GM18499 (cell line): ENCODE results near the gene SLC38A2.
"Not testable (repeated sequence)": the region's sequence is repeated elsewhere in the genome, so short reads cannot be mapped to it uniquely, and the experiment has no call there.

Experiments
- ATAC-seq: cut with Tn5 transposase; IDR thresholded peaks from one replicate; pipeline ENCODE4 v1.9.1; 2021; ENCODE audit warnings: moderate number of reproducible peaks; ENCODE audit not compliant: insufficient read depth, unreplicated experiment

The SLC38A2 gene

DNA sequence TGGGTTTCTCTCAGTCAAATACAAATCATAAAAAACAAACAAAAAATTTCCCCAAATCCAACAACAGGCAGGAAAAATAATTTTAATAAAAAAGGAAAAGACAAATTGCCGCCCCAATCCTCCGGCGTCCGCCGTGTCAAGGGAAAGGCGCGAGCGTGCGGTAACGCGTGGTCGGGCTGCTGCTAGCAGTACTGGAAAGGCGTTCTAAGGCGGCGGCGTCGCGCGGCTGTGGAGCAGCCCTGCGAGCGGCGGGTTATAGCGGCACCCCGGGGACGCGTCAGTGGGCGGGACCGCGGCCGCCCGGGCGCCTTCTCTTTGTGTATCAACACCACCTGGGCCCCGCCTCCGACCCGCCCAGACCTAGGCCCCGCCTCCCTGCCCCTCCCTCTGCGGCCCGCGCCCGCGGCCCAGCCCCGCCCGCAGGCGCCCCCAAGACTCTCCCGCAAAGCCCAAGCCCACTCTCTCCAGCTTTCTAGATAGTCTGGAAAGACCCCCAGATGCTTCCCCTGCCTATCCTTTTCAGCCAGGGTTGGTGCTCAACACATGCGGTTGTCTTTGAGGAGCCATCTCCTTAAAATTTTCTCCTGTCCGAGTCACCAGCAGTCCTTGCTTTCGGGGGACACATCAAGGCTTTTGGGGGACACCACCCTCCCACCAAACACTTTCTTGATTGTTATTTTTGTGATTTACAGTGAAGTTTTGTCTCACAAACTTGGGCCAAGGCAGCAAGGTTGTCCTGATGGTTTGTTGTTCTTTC lies at the start of gene SLC38A2:
SLC38A2 (minus strand) TSS at position 230 of the 757 bp plus-strand sequence. CDS start 1,480 bp downstream, outside the sequence.
- ATAC-seq: peak; percentile 45

DNA sequence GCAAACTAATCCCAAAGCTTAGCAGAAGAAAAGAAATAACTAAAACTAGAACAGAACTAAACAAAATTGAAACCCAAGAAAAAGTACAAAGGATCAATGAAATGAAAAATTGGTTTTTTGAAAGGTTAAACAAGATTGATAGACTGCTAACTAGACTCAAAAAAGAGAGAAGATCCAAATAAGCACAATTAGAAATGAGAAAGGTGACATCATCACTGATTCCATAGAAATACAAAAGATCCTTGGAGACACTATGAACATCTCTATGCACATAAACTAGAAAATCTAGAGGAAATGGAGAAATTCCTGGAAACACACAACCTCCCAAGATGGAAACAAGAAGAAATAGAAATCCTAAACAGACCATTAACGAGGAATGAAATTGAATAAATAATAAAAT lies 47.1 kb upstream of the SLC38A2 start:
- no peak for ATAC-seq

DNA sequence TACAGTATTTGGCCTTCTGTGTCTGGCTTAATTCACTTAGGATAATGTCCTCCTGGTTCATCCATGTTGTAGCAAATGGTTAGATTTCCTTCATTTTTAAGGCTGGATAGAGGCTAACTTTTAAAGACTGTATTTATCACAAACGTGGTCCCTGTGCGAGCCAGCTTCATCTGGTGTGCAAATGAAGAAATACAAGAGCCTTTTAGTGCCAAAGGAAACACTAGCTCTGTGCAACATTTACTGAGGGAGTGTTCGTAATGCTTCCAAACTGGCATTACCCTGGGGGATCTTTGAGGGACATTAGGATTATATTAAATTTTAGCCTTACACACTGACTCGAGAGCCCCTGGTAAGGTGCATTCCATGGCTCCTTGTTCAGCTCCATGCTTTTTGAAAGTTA lies 43.0 kb upstream of the SLC38A2 start:
- no peak for ATAC-seq

DNA sequence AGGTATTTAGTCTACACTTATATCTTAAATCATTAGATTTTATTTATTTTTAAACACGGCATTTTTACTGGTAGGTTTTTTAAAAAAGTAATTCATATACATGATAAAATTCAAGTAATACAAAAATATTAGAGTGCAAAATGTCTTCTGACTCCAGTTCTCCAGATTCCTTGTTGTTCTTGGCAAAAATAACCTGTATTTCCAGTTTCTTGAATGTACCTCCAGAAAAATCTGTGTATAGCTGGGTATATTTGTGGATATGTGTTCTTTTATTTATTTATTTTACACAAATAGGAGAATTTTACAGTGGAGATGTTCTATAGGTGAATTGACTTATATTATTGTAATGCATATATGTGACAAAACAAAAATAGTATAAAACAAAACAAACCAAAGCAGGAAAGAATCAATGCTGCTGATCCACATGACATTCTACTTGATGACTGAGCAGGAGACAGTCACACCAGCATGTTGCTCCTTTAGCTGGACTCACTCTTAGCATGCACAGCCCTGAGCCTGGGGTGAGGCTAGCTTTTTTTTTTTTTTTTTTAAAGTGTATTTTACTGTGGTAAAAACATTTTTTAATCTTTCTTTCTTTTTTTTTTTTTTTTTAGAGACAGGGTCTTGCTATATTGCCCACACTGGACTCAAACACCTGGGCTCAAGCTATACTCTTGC lies 42.2 kb upstream of the SLC38A2 start:
- no peak for ATAC-seq

DNA sequence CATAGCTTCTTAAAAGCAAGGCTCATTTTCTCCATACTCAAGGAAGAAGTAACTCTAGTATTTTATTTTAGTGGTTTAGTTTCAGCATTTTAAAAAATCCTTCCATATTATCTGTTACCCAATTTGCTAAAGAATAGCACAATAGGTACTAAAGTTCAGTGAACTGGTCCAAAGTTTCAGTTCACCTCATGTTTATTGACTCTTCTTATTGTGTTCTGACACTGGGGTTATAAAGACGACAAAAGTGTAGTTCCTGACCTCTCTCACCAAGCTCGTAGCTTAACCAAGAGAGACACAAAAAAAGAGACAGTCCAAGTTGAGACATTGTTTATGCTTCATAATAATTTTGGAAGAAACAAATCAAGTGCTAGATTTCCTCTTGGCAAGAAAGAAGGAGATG lies 40.8 kb upstream of the SLC38A2 start:
- no peak for ATAC-seq

DNA sequence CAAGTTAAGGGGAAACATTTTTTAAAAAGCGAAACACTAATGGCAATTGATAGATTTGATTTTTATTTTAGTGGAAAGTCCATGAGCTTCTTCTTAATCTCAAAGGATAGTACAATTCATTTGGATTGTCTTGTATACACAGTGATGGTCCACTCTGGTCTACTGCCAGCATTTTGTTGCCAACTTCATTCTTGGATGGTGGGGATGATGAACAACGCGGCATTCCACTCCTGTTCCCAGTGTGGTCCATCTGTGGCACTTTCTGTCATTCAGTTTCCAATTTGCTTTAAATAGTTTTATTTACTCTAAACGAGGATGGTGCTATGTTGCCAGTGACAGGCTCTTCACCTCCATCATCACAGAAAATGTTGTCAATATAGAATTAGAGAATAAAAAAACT lies 40.3 kb upstream of the SLC38A2 start:
- ATAC-seq: no peak

DNA sequence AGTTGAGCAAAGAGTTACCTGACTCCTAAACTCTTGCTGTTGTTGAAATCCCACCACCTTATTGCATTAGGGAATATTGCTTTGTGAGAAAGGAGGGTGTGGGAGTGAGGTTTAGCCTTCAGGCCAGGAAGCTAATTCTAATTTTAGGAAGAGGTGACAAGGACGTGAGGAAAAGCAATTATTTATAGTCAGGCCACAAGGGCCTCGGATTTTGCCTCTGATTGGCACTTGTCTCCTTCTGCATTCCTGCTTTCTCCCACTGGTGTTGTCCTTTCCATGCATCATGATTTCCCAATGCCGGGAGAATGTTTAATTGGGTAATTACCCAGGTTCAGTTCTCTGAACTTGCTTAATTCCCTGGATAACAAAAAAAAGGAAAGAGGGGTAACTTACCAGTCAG lies 37.9 kb upstream of the SLC38A2 start:
- no peak for ATAC-seq

DNA sequence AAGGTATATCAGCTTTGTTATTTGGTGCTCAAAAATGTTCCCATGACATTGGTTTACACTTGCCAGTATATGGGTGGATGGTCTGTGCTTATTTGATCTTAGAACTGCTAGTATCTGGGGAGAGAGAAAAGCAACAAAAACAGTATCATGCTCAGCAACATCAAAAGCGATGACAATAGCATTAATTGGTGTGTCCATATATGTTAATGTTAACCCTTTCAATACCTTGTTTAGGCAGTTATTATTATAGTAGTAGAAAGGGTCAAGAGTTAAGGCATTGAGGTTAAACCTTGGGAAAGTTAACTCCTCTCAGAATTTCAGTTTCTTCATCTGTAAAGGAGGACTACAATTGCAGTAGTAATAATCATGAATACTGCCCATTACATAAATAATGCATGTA lies 37.4 kb upstream of the SLC38A2 start:
- no peak for ATAC-seq

DNA sequence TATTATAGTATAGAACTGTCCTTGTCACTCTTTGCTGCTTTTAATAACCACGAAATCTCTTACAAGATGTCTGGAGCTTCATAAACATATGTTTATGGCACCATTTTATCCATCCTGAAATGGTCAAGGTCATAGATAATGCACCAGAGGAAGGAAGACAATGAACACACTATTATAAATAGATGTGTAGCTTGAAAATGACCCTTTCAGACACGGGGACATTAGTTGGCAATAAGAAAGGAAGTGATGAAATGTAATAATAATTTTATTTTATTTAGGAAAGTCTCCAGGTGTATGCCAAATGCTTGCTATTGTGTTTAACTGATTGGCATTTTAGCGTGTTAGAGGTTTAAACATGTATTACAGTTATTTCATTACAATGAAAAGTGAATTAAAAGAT lies 36.8 kb upstream of the SLC38A2 start:
- no peak for ATAC-seq

DNA sequence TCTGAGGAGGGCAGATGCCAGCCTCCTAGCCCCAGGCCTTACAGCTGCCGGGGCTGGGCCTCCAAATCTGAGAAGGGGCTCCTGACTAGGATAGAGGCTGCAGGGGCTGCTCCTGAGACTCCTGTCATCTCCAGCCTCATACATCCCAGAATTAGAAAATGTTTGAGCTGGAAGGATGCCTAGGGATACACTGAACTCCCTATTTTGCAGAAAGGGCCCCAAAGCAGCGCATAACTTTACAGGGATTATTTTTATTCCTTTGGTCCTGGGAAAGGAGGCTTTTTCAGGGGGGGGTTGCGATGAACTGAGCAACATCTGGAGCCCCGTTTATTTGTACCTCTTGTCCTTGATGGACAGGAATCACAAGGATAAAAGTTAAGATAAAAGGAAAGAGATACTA lies 35.9 kb upstream of the SLC38A2 start:
- no peak for ATAC-seq

DNA sequence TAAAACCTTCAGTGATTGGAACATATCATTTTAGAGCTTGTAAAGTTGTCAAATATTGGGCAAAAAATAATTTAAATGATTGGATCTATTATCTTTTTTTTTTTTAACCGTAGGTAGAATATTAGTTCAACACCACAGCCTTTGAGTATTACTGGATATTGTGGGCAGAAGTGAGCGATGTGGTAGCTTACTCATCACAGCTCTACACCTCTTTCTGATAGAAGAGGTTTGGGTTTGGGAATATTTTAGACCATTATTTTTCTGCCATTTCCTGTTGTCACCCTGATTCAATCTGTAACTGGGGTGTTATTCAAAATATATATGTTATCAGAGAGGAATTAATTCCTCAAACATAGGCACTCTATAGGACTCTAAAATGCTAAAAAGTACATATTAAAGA lies 34.8 kb upstream of the SLC38A2 start:
- no peak for ATAC-seq

DNA sequence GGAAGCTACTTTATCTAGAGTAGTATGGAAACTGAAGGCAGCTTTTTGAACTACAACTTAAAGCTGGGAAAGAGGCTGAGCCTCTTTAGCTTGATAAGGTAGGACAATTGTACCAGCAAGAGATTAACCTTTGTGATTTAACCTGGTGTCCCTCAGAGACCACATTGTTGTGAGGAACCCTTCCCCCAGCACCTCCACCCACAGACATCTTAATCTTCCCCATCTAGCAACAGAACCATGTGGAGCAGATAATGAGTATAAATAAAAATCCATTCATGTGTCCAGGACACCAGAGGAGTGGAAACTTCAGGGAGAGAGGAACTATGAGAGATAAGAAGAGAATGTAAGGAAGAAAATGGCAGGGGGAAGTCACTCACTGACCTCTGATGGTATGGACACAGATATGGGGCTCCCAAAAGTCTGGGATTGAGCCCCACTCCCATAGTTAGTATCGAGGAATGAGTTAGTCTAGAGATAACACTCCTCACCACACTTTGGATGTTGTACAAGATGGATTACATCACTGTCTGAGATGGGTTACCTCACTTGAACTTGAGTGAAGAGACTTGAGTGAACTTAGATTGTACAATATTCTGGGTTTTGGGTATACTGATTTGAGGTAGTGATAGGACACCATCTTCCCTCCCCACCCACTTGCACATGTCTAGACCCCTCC lies 33.9 kb upstream of the SLC38A2 start:
- ATAC-seq: no peak

DNA sequence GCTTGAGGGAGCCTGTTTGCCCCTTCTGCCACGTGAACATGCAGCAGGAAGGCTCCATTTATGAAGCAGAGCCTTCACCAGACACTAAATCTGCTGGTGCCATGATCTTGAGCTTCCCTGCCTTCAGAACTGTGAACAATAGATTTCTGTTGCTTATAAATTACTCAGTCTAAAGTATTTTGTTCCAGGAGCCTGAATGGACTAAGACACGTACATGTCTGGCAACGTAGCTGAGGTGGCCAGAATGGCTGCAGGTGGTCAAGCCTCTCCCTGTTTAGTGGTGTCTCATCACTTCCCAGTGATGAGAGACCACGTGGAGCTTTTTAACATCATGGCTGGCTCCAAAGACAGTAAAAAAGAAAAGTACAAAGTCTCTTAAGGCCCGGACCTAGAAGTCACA lies 32.2 kb upstream of the SLC38A2 start:
- ATAC-seq: no peak

DNA sequence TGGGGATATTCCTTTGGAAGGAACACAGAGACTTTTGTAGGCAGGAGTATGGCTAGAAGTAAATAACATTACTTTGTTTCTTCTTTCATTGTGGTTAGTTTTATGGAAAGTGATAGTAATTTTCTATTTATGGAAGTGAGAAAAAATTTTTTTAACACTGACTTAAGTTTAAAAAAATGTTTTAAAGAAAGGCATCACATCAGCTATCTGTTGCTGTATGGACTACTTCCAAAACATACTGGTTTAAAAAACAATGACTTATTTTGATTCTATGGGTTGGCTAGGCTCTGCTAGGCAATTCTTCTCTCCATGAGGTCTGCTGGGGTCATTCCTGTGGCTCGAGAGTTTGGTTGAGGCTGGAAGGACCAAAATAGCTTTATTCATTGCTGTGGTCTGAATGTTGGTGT lies 31.7 kb upstream of the SLC38A2 start:
- peak; percentile 50 for ATAC-seq

DNA sequence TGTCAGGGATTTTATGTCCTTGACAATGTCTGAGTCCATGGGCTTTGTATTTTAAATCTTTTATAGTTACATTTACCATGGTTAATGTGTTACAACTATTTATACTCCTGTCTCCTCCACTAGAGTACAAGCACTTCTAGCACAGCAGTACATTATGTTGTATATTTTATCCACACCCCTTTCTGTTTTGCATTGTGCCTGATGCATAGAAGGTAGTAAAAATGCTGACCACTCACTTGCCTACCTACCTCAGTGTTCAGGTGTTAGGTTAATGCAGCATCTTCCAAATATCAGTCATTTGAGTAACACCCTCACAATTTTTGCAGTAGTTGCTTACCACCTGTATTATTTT lies 31.1 kb upstream of the SLC38A2 start:
- ATAC-seq: peak; percentile 19

DNA sequence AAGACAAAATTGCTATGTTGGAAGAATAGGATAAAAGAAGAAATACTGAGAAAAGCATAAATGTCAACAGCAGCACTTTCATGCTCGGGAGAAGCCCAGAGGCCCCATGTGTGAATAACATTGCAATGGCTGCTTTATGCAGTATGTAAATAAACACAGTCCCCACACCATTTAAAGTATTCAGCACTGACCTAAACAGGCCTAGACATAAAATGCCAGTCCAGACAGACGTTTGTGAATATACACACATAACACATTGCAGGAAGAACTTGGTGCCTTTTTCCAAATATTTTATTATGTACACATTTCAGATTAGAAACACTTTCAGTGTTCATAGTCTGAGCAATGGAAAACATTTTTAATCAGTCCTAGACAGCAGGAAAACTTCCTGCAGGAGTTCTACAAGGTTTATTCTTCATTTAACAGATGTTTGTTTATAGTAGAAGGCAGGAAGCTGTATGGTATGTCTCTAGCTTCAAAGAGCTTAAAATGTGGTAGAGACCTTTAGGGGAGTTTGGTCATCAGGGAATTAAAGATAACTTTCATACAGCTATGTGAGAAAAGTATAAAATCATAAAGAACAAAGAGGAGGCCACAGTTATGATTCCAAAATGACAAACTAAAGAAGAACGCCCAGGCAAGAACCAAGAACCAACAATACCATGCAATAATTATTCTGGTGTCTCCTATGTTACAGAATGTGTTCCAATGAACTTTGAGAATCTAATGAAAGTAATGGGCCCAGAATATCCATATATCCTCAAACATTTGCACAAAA lies 30.6 kb upstream of the SLC38A2 start:
- no peak for ATAC-seq

DNA sequence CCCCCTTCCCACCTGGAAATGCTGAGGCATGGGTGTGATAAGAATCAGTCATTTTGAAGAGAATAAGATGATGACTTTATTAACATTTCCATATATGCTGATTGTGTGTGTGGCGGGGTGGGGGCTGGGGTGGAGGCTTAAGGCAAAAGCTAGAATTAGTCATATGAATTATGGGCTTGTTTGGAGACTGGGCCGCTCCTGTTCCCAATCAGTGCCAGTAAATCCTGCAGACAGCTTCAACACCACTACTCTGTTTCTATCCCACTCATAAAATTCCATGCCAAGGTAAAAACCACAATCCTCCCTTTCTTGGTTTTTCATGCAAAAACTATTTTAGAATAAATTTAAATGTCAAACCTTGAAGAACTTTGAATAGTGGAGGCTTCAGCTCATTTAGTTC lies 29.9 kb upstream of the SLC38A2 start:
- ATAC-seq: no peak

DNA sequence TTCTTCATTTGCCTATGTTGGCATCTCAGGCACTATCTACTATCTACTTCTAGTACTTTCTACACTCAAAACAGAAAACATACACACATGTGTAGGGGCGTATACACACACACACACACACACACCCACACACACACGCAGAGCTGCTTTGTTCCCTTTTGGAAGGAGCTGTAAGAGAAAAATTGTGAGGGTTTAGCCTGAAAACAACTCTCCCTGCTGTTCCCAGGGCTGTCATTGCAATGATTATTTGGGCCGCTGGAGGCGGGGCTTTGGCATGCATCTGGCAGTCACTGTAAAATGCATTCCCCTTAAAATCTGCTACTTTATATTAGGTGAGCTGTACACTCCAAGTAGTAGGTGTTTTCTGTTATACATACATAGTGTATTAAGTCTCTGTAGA lies 29.1 kb upstream of the SLC38A2 start:
- no peak for ATAC-seq

DNA sequence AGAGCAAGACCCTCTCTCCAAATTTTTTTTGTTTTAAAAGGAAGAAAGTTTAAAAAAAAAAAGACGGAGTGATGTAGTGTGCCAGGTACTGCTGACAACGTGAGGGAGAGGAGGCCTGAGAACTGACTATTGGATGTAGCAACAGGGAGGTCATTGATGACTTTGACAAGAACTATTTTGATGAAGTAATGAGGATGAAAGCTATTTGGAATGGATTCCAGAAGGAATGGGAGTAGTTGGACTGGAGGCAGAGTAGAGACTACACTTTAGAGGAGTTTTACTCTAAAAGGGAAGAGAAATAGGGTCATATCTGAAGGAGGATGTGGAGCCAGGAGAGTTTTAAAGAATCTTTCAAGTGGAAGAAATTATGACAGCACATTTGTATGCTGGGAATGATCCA lies 27.8 kb upstream of the SLC38A2 start:
- ATAC-seq: no peak

DNA sequence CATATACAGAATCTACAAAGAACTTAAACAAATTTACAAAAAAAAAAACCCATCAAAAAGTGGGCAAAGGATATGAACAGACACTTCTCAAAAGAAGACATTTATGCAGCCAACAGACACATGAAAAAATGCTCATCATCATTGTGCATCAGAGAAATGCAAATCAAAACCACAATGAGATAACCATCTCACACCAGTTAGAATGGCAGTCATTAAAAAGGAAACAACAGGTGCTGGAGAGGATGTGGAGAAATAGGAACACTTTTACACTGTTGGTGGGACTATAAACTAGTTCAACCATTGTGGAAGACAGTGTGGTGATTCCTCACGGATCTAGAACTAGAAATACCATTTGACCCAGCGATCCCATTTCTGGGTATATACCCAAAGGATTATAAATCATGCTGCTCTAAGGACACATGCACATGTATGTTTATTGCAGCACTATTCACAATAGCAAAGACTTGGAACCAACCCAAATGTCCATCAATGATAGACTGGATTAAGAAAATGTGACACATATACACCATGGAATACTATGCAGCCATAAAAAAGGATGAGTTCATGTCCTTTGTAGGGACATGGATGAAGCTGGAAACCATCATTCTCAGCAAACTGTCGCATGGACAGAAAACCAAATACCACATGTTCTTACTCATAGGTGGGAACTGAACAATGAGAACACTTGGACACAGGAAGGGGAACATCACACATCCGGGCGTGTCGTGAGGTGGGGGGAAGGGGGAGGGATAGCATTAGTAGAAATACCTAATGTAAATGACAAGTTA lies 27.1 kb upstream of the SLC38A2 start:
- not testable (repeated sequence) for ATAC-seq
